Activated naive CD8-positive, alpha-beta T cell treated with anti-CD3 and anti-CD28 coated beads, Interleukin-2, amount 50 U/mL, for 24 hours (primary cell): ENCODE results near the gene LRMDA.

Experiments
- ATAC-seq: fragments of 150-1000 bp; cut with Tn5 transposase; one replicate; pipeline ENCODE4 v1.10.0; 2021
- DNase-seq: peaks from one replicate; pipeline ENCODE4 v3.0.0; 2021
- H3K27ac Mint-ChIP-seq: one replicate; pipeline ENCODE4 v1.8.0; 2021; ENCODE audit warnings: mild to moderate bottlenecking, mixed read lengths
- H3K27me3 Mint-ChIP-seq: one replicate; pipeline ENCODE4 v1.8.0; 2021; ENCODE audit warnings: mixed read lengths
- H3K36me3 Mint-ChIP-seq: one replicate; pipeline ENCODE4 v1.8.0; 2021; ENCODE audit warnings: low read depth, mixed read lengths
- H3K4me1 Mint-ChIP-seq: one replicate; pipeline ENCODE4 v1.8.0; 2021; ENCODE audit warnings: mixed read lengths
- H3K4me3 Mint-ChIP-seq: one replicate; pipeline ENCODE4 v1.8.0; 2021; ENCODE audit warnings: mild to moderate bottlenecking, moderate library complexity, mixed read lengths
- H3K9me3 Mint-ChIP-seq: one replicate; pipeline ENCODE4 v1.8.0; 2021; ENCODE audit warnings: mixed read lengths

LRMDA gene

DNA sequence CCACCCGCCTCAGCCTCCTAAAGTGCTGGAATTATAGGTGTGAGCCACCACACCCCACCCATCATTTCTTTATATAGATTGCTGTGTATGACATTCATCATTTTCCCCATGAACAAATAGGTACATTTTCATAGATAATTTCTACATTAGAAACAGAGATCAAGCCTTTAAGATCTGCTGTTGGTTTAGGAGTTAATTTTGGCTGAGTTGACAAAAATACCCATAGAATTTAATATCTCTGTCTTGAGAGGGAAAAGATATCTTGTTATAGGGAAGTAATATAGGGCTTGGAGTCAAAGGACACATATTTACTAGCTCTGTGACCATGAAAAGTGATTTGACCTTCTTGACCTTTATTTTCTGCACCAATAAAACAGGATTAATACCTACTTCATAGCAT is 51.8 kb downstream of the LRMDA start:
- DNase-seq (no peak), ATAC-seq (no peak)
- no peaks in the 10 kb centered on the region for H3K27me3 Mint-ChIP-seq
- H3K9me3 Mint-ChIP-seq, result no peaks in the 10 kb centered on the region
- H3K4me1 Mint-ChIP-seq, result no peaks in the 10 kb centered on the region
- H3K36me3 Mint-ChIP-seq, result no peaks in the 10 kb centered on the region
- no peak overlapping the region for H3K4me3 Mint-ChIP-seq
- no peak overlapping the region for H3K27ac Mint-ChIP-seq

DNA sequence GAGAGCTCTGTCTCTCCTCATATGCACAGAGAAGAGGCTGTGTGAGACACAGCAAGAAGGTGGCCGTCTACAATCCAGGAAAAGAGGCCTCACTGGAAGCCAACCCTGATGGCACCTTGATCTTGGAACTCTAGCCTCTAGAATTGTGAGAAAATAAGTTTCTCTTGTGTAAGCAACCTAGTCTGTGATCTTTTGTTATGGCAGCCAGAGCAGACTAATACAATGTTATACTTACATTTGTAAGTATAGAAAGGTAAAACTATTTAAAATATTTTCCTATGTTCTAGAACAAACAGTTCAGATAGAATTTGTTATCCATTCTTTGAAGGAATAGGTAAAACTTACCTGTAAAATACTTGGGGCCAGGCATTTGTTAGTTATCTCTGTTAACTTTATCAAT is 53.3 kb downstream of the LRMDA start:
- DNase-seq (no peak), ATAC-seq (no peak)
- Mint-ChIP-seq H3K9me3 (no peaks in the 10 kb centered on the region), H3K27ac (no peak overlapping the region), H3K36me3 (no peaks in the 10 kb centered on the region), H3K27me3 (no peaks in the 10 kb centered on the region), H3K4me3 (no peak overlapping the region), H3K4me1 (no peaks in the 10 kb centered on the region)

DNA sequence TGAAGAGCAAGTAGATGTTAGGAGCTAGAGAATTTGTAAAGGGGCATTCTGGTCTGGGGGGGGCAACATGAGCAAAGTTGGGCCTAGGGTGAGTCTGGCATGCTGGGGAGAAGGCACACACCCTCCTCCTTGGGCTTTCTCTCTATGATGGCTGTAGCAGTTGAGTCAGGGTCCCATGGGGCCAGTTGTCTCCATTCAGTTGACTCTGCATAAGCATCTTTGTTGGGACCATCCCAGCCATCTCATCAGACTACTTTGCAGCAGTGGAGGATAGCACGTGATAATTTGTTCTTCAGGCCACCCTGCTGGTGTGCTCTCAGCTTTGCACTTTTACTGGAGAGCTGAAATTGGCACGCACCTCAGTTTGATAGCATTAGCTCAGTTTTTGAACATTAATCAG is 55.2 kb downstream of the LRMDA start:
- Mint-ChIP-seq H3K4me1 (no peaks in the 10 kb centered on the region), H3K36me3 (no peaks in the 10 kb centered on the region), H3K9me3 (no peaks in the 10 kb centered on the region), H3K4me3 (no peak overlapping the region), H3K27me3 (no peaks in the 10 kb centered on the region), H3K27ac (no peak overlapping the region)
- ATAC-seq (no peak), DNase-seq (no peak)

DNA sequence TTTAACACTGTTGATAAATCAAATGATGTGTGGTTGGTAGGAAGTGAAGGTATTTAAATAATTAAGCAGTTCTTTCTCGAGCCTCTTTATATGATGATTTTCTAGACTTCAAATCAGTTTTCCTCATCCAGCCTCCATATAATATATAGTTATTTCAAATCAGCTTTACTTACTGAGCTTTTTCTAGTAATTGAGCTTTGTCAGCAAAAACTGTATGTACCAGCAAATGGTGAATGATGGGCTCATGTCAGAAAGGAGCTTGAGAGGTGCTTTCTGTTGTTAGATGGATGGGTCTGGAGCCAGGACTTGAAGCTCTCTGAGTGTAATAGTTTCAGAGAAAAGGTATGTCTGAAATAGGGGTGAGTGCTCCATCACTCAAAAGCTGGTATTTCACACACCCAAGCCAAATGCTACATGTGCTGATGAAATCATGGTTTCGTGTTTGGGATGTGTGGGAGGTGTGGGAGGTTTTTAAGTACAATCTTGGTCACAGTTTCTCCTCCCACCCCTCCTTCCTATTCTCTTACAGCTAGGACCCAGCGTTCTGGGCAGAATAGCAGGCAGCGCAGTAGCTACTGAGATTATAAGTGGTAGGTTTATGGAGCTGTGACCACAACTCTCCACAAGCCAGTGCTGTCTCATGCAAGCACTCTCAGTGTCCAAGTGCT is 55.8 kb downstream of the LRMDA start:
- Mint-ChIP-seq H3K4me1 (no peaks in the 10 kb centered on the region), H3K9me3 (no peaks in the 10 kb centered on the region), H3K27ac (no peak overlapping the region), H3K4me3 (no peak overlapping the region), H3K36me3 (no peaks in the 10 kb centered on the region), H3K27me3 (no peaks in the 10 kb centered on the region)
- ATAC-seq, result no peak
- DNase-seq, result no peak

DNA sequence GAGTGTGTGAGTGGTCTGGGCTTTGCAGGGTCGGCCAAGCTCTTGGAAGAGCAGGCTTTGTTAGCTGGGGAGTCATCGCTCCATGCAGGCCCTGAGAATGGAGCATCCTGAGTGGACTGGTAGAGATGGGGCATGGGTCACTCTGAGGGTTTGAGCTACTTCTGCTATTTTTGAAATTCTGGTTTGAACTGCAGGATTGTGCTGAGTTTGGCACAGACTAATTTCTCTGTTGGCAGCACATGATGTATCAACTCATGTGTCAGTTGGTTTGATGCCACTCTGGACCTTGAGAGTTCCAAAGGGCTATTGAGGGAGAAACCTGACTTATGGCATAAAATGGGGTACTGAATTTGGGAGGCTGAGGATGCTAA is 56.3 kb downstream of the LRMDA start:
- H3K9me3 Mint-ChIP-seq, result no peaks in the 10 kb centered on the region
- ATAC-seq (no peak), DNase-seq (no peak)
- no peaks in the 10 kb centered on the region for H3K27me3 Mint-ChIP-seq
- H3K4me1 Mint-ChIP-seq, result no peaks in the 10 kb centered on the region
- H3K36me3 Mint-ChIP-seq, result no peaks in the 10 kb centered on the region
- no peak overlapping the region for H3K27ac Mint-ChIP-seq
- no peak overlapping the region for H3K4me3 Mint-ChIP-seq

DNA sequence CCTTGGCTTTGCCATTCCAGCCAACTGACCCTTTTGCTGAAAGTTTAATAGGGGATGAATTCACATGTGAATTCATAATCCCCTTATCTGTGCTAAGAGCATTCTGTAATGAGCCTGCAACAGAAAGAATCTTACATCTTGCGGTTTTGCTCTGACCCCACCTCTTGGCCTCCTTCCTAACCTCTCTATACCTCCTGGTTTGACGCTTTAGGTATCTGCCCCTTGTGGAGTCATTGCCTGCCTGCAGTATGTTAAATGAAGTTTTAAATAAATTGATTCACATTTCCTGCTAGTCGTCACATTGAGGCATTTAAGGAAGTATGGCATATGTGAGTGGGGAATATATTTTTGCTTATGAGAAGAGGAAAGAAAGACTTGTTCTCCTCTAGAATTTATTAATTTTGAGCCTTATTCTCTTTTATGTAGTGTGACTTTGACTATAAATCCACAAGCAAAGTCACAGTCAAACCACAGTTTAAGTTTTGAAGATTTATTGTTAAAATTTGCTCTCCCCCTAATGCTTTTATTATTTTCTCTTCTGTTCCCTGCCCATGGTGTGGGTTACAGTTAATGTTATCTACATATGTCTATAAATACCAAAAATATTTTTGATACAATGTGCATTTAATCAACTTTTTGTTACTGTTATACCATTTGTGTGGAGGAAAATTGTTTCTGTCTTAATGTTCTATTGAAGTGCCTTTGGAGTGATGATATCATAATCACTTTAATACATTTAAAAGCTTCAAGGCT is 60.9 kb downstream of the LRMDA start:
- no peaks in the 10 kb centered on the region for H3K4me1 Mint-ChIP-seq
- no peaks in the 10 kb centered on the region for H3K27me3 Mint-ChIP-seq
- no peak overlapping the region for H3K27ac Mint-ChIP-seq
- H3K36me3 Mint-ChIP-seq, result no peaks in the 10 kb centered on the region
- H3K4me3 Mint-ChIP-seq, result no peak overlapping the region
- no peaks in the 10 kb centered on the region for H3K9me3 Mint-ChIP-seq
- ATAC-seq, result no peak
- DNase-seq, result no peak

DNA sequence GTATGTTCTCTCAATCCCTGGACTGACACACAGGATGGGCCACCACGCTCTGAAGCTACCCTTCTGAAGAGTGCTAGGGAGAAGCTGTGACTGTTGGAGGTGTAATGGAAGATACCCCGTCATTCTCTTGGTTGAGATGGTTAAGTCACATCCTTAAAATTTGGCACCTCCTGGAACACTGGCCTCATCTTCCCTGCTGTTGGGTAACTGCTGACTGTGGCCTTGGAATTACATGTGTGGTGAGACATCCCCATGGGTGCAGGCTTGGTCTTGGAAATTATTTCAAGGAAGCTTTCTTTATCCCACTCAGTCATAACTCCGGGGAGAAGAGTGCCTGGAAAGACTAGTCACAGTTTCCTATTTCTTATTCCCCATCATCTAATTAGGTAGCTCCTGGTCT is 62.0 kb downstream of the LRMDA start:
- no peaks in the 10 kb centered on the region for H3K9me3 Mint-ChIP-seq
- no peaks in the 10 kb centered on the region for H3K4me1 Mint-ChIP-seq
- ATAC-seq (no peak), DNase-seq (no peak)
- peaks cover 1% of the 10 kb centered on the region for H3K27me3 Mint-ChIP-seq
- no peak overlapping the region for H3K27ac Mint-ChIP-seq
- H3K36me3 Mint-ChIP-seq, result no peaks in the 10 kb centered on the region
- no peak overlapping the region for H3K4me3 Mint-ChIP-seq

DNA sequence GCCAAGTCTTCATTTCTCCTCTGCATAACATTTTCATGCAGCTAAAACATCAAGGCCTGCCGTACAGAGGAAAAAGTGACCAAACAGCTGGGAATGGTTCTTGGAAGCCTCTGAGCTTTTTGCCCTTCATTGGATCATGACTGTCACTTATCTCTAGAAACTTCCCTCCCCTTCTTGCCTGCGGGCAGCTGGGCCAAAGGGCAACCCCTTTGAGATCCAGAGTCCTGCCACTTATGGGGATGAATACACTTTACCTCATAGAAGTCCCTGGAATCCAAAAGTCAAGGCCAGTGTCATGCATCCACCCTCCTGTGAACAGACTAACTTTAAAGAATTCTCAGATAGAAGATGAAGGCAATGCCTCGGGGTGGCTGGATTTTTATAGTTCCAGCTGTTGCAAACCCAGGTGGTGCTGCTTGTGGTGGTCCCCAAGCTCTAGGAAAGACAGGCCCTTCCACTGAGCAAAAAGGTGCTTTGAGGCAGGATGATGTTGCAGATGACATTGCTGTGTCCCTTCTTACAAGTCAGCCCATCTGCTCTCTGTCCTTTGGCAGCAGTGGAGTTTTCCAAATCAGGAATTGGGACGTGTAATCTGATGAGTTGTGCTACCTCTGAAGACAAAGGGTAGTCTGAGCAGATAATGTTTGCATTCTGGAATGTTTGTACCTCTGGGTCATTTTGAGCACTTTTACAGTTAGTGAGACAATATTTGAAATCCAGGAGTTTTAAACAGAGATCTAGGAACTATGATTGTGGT is 64.2 kb downstream of the LRMDA start:
- no peaks in the 10 kb centered on the region for H3K36me3 Mint-ChIP-seq
- H3K4me1 Mint-ChIP-seq, result no peaks in the 10 kb centered on the region
- no peak for ATAC-seq
- no peak overlapping the region for H3K4me3 Mint-ChIP-seq
- H3K9me3 Mint-ChIP-seq, result no peaks in the 10 kb centered on the region
- no peak overlapping the region for H3K27ac Mint-ChIP-seq
- DNase-seq, result no peak
- H3K27me3 Mint-ChIP-seq, result peaks cover 2% of the 10 kb centered on the region

DNA sequence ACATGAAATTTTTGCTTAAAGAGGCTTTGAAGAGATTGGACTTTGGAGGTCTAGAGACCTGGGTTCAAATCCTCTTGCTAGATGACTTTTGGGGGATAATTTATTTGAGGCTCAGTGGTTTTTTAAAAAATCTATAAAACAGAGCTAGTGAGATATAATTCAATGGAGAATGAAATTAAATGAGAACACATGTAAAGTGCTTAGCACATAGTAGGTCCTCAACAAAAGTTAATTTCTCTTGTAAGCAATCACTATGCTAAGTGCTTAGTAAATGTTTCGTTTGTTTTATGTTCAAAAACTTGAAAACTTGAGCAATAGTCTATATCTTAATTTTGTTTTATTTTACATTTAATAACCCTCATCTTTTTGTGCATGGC is 64.8 kb downstream of the LRMDA start:
- no peaks in the 10 kb centered on the region for H3K36me3 Mint-ChIP-seq
- no peak overlapping the region for H3K27ac Mint-ChIP-seq
- H3K4me3 Mint-ChIP-seq, result no peak overlapping the region
- no peaks in the 10 kb centered on the region for H3K9me3 Mint-ChIP-seq
- no peaks in the 10 kb centered on the region for H3K4me1 Mint-ChIP-seq
- no peak for ATAC-seq
- H3K27me3 Mint-ChIP-seq, result peaks cover 2% of the 10 kb centered on the region
- DNase-seq, result no peak

DNA sequence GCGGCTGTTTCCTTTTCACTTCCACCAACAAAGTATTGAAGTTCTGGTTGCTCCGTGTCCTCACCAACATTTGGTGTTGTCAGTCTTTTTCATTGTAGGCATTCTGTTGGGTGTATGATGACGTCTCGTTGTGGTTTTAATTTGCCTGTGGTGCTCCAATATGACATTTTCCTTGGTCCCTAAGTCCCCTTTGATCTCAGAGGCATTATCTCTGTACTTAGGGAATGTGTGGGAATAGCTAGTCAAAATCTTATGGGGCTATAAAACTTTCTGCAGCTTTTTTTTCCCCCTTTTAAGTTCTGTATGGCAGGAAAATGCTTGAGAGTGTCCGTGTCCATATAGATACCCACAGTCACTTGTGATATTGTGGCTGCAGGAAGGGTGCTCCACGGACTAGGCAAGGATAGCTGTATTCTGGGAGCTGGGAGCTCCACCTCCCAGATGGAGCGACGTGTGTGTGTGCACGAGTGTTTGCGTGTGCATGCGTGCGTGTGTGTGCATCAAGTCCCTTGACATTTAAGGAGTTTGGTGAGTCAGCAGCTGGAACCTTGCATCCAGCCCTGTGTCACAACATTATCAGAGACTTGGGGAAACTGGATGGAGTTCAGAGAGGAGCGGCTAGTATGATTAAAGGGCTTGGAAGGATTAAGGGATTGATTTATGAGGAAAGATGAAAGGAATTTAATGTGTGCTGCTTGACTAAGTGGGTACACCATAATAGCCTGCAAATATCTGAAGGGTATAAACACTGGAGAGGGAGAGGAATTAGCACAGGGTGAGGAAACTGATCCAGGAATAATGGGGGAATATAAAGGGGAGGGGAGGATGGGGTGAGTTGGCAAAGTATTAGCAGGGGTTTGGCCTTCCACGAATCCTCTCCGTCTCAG is 66.8 kb downstream of the LRMDA start:
- H3K4me1 Mint-ChIP-seq, result no peaks in the 10 kb centered on the region
- H3K36me3 Mint-ChIP-seq, result no peaks in the 10 kb centered on the region
- H3K4me3 Mint-ChIP-seq, result no peak overlapping the region
- peaks cover 2% of the 10 kb centered on the region for H3K27me3 Mint-ChIP-seq
- H3K27ac Mint-ChIP-seq, result no peak overlapping the region
- no peaks in the 10 kb centered on the region for H3K9me3 Mint-ChIP-seq
- DNase-seq, result no peak
- ATAC-seq, result no peak

DNA sequence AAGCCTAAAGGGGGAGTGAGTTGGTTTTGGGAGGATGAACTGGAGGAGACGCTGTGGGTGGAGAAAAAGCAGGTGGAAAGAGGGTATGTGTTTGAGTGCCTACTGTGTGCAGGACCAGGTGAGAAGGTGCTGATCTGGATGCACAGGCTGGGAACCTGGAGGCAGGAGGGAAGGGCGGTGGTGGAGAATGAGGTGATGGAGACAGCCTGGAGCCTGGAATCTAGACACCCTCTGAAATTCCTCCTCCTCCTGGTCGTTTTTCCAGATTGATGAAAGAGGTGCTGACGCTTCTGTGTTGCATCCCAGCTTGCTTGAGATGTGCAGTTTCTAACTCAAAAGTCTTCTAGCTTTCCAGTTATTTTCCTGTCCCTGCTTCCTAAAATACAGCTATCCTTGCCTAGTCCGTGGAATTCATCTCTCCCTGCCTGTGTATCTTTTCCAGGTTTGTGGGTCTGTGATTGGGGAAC is 67.5 kb downstream of the LRMDA start:
- H3K36me3 Mint-ChIP-seq, result no peaks in the 10 kb centered on the region
- H3K4me3 Mint-ChIP-seq, result no peak overlapping the region
- H3K4me1 Mint-ChIP-seq, result no peaks in the 10 kb centered on the region
- peaks cover 2% of the 10 kb centered on the region for H3K27me3 Mint-ChIP-seq
- DNase-seq (no peak), ATAC-seq (no peak)
- H3K9me3 Mint-ChIP-seq, result no peaks in the 10 kb centered on the region
- no peak overlapping the region for H3K27ac Mint-ChIP-seq

DNA sequence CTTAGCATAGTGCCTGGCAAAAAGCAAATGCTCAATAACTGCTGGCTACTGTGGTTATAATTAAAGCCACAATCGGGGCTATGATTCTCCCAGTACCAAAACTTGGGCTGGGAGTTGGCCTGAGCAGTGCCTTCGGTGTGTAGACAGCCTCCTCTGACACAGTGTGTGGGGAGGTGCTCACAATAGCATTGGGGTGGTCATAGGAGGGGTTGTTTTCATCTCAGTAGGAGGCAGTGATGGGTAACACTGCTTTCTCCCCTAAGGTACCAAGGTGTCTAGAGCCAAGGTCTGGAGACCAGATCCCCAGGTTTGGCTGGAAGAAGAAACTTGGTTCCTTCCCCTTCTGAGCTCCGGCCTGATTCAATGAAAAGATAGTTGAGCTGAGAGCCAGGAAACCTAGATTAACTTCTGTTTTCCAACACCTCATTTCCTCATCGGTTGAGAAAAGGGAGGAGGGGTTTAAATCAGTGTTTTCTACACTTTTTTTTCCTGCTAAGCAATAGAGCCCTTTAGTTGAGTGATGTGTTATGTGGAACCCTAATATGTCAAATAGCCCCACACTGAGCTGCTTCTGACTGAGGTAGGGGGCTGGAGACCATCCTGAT is 68.2 kb downstream of the LRMDA start:
- no peak for DNase-seq
- peaks cover 2% of the 10 kb centered on the region for H3K27me3 Mint-ChIP-seq
- no peaks in the 10 kb centered on the region for H3K4me1 Mint-ChIP-seq
- no peaks in the 10 kb centered on the region for H3K36me3 Mint-ChIP-seq
- ATAC-seq, result no peak
- no peaks in the 10 kb centered on the region for H3K9me3 Mint-ChIP-seq
- H3K4me3 Mint-ChIP-seq, result no peak overlapping the region
- H3K27ac Mint-ChIP-seq, result no peak overlapping the region

DNA sequence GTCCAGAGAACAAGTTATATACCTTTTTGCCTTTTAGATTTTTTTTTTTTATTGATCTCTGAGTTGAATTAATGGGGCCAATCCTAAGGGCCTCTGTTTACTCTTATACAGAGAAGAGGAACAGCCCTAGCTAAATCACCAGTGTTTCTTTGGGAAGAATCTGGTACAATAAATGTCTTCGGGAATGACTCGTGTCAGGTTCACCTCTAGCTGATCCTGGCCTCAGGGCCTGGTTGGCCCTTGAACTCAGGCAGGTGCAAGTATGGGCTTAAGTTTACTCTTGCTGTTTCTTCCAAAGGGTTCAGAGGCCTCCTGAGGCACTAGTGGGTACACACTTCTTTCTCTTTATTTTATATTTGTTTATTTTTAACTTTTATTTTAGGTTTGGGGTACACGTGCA is 71.0 kb downstream of the LRMDA start:
- Mint-ChIP-seq H3K27ac (no peak overlapping the region), H3K4me1 (no peaks in the 10 kb centered on the region), H3K27me3 (peaks cover 7% of the 10 kb centered on the region), H3K9me3 (no peaks in the 10 kb centered on the region), H3K4me3 (no peak overlapping the region), H3K36me3 (no peaks in the 10 kb centered on the region)
- DNase-seq, result no peak
- ATAC-seq, result no peak

DNA sequence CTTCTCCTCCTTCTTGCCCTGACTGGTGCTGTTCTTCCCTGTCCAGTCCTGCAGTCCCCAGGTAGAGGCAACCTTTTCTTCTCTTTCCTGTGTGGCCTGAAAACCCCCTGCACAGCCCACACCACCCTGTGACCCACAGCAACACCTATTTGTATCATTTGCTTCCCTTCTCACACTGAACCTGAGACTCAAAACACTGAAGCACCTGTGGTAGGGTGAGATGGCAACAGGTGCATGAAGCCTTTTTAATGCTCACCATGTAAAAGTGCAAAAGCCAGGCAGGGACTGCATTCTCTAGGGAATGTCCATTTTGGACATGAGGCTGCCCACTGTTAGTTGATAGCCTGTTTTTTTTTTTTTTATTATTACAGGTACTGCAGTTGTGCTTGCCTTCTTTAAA is 71.4 kb downstream of the LRMDA start:
- Mint-ChIP-seq H3K36me3 (no peaks in the 10 kb centered on the region), H3K9me3 (no peaks in the 10 kb centered on the region), H3K4me3 (no peak overlapping the region), H3K27me3 (peaks cover 7% of the 10 kb centered on the region), H3K27ac (no peak overlapping the region), H3K4me1 (no peaks in the 10 kb centered on the region)
- ATAC-seq (no peak), DNase-seq (no peak)
